Measurements from ENCODE around the gene NYAP2.

- TF ChIP-seq CTCF (IDR thresholded peaks at IDR 0.05; ENCODE audit: insufficient read depth, low read length) = no peak
- TF ChIP-seq GABPA (IDR thresholded peaks at IDR 0.05; ENCODE audit: low read depth) = no peak
- no peak for TF ChIP-seq REST (IDR thresholded peaks at IDR 0.05; ENCODE audit: insufficient replicate concordance, low read depth)
- TF ChIP-seq POLR2AphosphoS5 (IDR thresholded peaks at IDR 0.05; ENCODE audit: low read depth) = no peak
- no peak for TF ChIP-seq SPI1 (IDR thresholded peaks at IDR 0.05; ENCODE audit: borderline replicate concordance, low read depth)
Observed at GRCh38 chr2:225367482-225367881, 32.0 kb upstream of the NYAP2 start.

All from HL-60 (cell line).